GM12892 (cell line): ENCODE data around the gene GTF2H4.

Experiments
- POLR2A ChIP-seq: IDR thresholded peaks from 2 replicates; pipeline ENCODE4 v1.6.1; 2011; ENCODE audit warnings: low read depth, low read length, control low read depth
- POLR2AphosphoS5 ChIP-seq: IDR thresholded peaks from 2 replicates; pipeline ENCODE4 v1.6.1; 2011; ENCODE audit warnings: low read depth, low read length, control low read depth

DNA sequence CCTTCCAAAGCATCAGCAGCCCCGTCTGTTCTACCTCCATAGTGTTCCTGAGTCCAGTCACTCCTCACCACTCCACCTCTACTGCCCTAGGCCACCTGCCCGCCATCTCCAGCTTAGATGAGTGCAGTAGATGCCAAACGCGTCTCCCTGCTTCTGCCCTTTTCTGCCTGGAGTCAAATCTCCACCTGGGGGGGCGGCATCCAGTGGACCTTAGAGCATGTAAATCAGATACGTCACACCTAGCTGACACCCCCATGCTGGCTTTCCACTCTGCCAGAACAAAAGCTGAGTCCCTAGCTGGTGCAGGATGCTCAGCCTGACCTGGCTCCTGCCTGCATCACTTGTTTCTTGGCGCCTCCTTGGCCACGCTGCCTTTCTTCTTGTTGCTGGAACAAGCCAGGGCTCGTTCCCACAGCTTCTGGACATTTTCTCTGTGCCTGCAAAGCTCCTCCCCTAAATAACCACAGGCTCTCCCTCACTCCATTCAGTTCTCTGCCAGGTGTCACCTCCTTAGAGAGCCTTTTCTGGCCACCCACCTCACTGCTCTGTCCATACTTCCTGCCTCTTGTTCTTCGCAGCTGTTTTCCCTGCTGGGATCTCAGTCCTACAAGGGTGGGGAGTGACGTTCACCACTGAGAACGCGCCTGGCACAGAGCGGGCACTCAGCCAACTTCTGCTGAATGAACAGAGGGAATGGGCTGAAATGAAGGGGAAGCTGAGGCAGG lies 17.9 kb upstream of the GTF2H4 start:
- TF ChIP-seq POLR2A (no peak), POLR2AphosphoS5 (no peak)
